PC-9 (cell line): ENCODE data around the gene CEBPA. TPM values are rescaled to one million over a fixed set of nuclear protein-coding genes. Genes with fewer than 3 reads are reported as not detected.

Experiments used
- BruUV-seq: library from RNA; stranded (reverse); fragments of 400-500 nt; replicated peaks from 2 replicates; lab custom pipeline; 2021; lab: Mats Ljungman, UMichigan
- CTCF ChIA-PET: fragments of 300-600 bp; sonication (Branson Sonifier 250); formaldehyde crosslinking; loops from one replicate; lab custom pipeline; 2022; ENCODE audit warnings: antibody characterized with exemption; lab: Charles Lee
- POLR2A ChIA-PET: fragments of 300-600 bp; sonication (Branson Sonifier 250); formaldehyde crosslinking; loops from one replicate; lab custom pipeline; 2022; ENCODE audit warnings: antibody characterized with exemption; ENCODE audit not compliant: unreplicated experiment; lab: Charles Lee
- DNase-seq, 2 experiments: peaks; one replicate each; pipeline versions ENCODE4 v3.0.0 to v3.0.0-alpha.2; 2015 to 2022; ENCODE audit warnings: mixed read lengths in 1 of 2
- H2AFZ ChIP-seq: fragments of 200-600 bp; sonication (generic); 2 replicates; pipeline ENCODE4 v1.8.1; 2017; ENCODE audit warnings: antibody characterized with exemption
- H3F3A ChIP-seq: fragments of 200-600 bp; sonication (generic); 2 replicates; pipeline ENCODE4 v1.8.1; 2017; ENCODE audit warnings: antibody characterized with exemption, mild to moderate bottlenecking, low read depth; ENCODE audit not compliant: insufficient read depth
- H3K27ac ChIP-seq: fragments of 200-600 bp; sonication (generic); 2 replicates; pipeline ENCODE4 v1.6.1; 2016; ENCODE audit warnings: mixed run types
- H3K27me3 ChIP-seq: fragments of 200-600 bp; sonication (generic); 2 replicates; pipeline ENCODE4 v1.6.1; 2016; ENCODE audit warnings: low read depth, mixed run types; ENCODE audit not compliant: insufficient read depth
- H3K36me3 ChIP-seq: fragments of 200-600 bp; sonication (generic); 2 replicates; pipeline ENCODE4 v1.6.1; 2016; ENCODE audit warnings: low read depth, mixed run types
- H3K4me1 ChIP-seq: fragments of 200-600 bp; sonication (generic); replicated peaks from 2 replicates; pipeline ENCODE4 v1.6.1; 2016; ENCODE audit warnings: mixed run types; ENCODE audit not compliant: insufficient read depth
- H3K4me2 ChIP-seq: fragments of 200-600 bp; sonication (generic); 2 replicates; pipeline ENCODE4 v1.6.1; 2017; ENCODE audit warnings: mixed run types
- H3K4me3 ChIP-seq: fragments of 200-600 bp; sonication (generic); 2 replicates; pipeline ENCODE4 v1.6.1; 2016; ENCODE audit warnings: mixed run types
- H3K79me2 ChIP-seq: fragments of 200-600 bp; sonication (generic); 2 replicates; pipeline ENCODE4 v1.6.1; 2017; ENCODE audit warnings: low read depth, mixed run types
- H3K9me2 ChIP-seq: fragments of 200-600 bp; sonication (generic); 2 replicates; pipeline ENCODE4 v1.8.1; 2017; ENCODE audit warnings: mild to moderate bottlenecking; ENCODE audit not compliant: insufficient read depth
- H3K9me3 ChIP-seq: fragments of 200-600 bp; sonication (generic); 2 replicates; pipeline ENCODE4 v1.8.1; 2016; ENCODE audit warnings: low read depth; ENCODE audit not compliant: insufficient read depth
- H4K20me1 ChIP-seq: fragments of 200-600 bp; sonication (generic); 2 replicates; pipeline ENCODE4 v1.8.1; 2017; ENCODE audit not compliant: insufficient read depth
- EZH2 ChIP-seq: fragments of 200-600 bp; sonication (generic); IDR thresholded peaks from 2 replicates; pipeline ENCODE4 v1.8.0; 2017; ENCODE audit warnings: antibody characterized with exemption, low read depth
- intact Hi-C: fragments of 100-400 bp; cut with micrococcal nuclease; formaldehyde crosslinking; loops from one replicate; pipeline ENCODE4 v1.10.0; 2022; ENCODE audit not compliant: unreplicated experiment
- total RNA-seq: library from RNA; stranded (reverse); gene quantifications from 2 replicates; pipeline ENCODE4 v1.2.3, GENCODE V29; 2021
- TF ChIP-seq, protein P1 (sequence below): fragments of 200-600 bp; sonication (generic); conservative IDR thresholded peaks from 2 replicates; pipeline ENCODE4 v1.6.1; 2017; ENCODE audit warnings: mixed run types, antibody characterized with exemption, mild to moderate bottlenecking, moderate library complexity

The CEBPA gene
- total RNA-seq, 1 experiment from 2014 or later = 8.9 TPM

DNA sequence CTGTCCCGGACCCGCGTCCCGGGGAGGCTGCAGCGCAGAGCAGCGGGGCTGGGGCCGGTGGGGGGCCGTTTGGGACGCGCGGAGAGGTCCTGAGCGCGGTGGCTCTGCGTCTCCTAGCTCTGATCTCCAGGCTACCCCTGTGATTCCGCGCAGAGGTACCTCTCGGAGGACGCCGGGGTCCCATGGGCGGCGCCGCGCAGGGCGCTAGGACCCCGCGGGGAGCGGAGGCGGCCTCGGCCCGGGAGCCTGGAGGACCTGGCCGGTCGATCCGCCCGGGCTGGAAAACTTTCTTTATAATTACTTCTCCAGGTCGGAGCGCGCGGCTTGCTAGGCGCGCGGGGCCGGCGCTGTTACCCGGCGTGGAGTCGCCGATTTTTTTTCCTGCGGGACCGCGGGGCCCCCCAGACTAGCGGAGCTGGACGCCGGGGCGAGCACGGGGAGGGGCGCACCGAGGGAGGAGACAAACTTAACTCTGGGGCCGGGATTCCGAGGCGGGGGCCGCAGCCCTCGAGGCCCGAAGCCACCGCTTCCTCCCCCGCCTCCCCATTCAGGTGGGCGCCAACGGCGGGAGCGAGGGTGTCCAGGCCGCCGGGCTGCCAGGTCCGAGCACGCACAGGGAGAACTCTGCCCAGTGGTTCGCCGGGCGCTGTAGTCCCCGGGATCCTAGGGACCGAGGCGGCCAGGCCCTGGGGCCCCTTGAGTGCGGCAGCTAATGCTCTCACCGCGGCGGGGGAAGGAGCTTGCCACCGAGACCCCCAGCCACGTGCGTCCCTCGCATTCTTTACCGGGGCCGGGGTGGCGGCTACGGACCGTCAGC is 848 bp upstream of the CEBPA start:
- H4K20me1 ChIP-seq = no peaks in the 10 kb centered on the region
- no peak for TF ChIP-seq EZH2
- TF ChIP-seq, protein P1, sequence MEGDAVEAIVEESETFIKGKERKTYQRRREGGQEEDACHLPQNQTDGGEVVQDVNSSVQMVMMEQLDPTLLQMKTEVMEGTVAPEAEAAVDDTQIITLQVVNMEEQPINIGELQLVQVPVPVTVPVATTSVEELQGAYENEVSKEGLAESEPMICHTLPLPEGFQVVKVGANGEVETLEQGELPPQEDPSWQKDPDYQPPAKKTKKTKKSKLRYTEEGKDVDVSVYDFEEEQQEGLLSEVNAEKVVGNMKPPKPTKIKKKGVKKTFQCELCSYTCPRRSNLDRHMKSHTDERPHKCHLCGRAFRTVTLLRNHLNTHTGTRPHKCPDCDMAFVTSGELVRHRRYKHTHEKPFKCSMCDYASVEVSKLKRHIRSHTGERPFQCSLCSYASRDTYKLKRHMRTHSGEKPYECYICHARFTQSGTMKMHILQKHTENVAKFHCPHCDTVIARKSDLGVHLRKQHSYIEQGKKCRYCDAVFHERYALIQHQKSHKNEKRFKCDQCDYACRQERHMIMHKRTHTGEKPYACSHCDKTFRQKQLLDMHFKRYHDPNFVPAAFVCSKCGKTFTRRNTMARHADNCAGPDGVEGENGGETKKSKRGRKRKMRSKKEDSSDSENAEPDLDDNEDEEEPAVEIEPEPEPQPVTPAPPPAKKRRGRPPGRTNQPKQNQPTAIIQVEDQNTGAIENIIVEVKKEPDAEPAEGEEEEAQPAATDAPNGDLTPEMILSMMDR = no peak
- H3K9me3 ChIP-seq = no peaks in the 10 kb centered on the region
- H2AFZ ChIP-seq = peak overlapping the region; percentile 96
- H3F3A ChIP-seq = no peaks in the 10 kb centered on the region
- POLR2A ChIA-PET = interaction anchor here (0.5 to 1.2 kb wide), 3 partner anchors 8 to 127 kb away, joined by 3 to 6 read pairs (median 3); no protein-coding TSS in a partner anchor
- peak in 1 of 2 experiments; percentile 68 for DNase-seq
- H3K4me2 ChIP-seq = peak overlapping the region; percentile 90
- no peaks in the 10 kb centered on the region for H3K27me3 ChIP-seq
- H3K9me2 ChIP-seq = no peaks in the 10 kb centered on the region
- H3K27ac ChIP-seq = no peak overlapping the region
- CTCF ChIA-PET = interaction anchor here (0.6 to 0.9 kb wide), 3 partner anchors 103 to 217 kb away, joined by 3 to 4 read pairs (median 3); no protein-coding TSS in a partner anchor
- 0 out of 2 replicates have a peak, but pooled peaks cover 6% of the 10 kb centered on the region for H3K79me2 ChIP-seq
- peaks cover 32% of the 10 kb centered on the region for H3K4me1 ChIP-seq
- H3K36me3 ChIP-seq = no peaks in the 10 kb centered on the region
- BruUV-seq = no TSS peak
- peak overlapping the region; percentile 91 for H3K4me3 ChIP-seq
- intact Hi-C loops = loop anchor here (2.0 to 10.0 kb wide), 3 partner anchors 60 to 128 kb away; no protein-coding TSS in a partner anchor

DNA sequence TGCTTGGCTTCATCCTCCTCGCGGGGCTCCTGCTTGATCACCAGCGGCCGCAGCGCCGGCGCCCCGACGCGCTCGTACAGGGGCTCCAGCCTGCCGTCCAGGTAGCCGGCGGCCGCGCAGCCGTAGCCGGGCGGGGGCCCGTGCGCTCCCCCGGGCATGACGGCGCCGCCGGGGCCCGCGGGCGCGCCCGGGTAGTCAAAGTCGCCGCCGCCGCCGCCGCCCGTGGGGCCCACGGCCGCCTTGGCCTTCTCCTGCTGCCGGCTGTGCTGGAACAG is 497 bp downstream of the CEBPA start:
- H3K9me2 ChIP-seq = no peaks in the 10 kb centered on the region
- H3K9me3 ChIP-seq = no peaks in the 10 kb centered on the region
- no peak for DNase-seq
- H2AFZ ChIP-seq = peak overlapping the region; percentile 69; the same call in 1 of the 2 replicates
- ChIA-PET POLR2A (interaction anchor here (1.2 kb wide), 1 partner anchor 125 kb away, joined by 6 read pairs; no protein-coding TSS in a partner anchor), CTCF (no interaction called here)
- 0 out of 2 replicates have a peak, but pooled peaks cover 6% of the 10 kb centered on the region for H3K79me2 ChIP-seq
- H3K4me3 ChIP-seq = peak overlapping the region; percentile 82
- TF ChIP-seq, protein P1 = no peak
- no peak for TF ChIP-seq EZH2
- no peak overlapping the region for H3K27ac ChIP-seq
- no peaks in the 10 kb centered on the region for H3F3A ChIP-seq
- peak overlapping the region; percentile 82 for H3K4me2 ChIP-seq
- intact Hi-C loops = loop anchor here (2.0 to 10.0 kb wide), 3 partner anchors 59 to 127 kb away; no protein-coding TSS in a partner anchor
- no TSS peak for BruUV-seq
- H3K4me1 ChIP-seq = peaks cover 35% of the 10 kb centered on the region
- no peaks in the 10 kb centered on the region for H3K27me3 ChIP-seq
- no peaks in the 10 kb centered on the region for H4K20me1 ChIP-seq
- no peaks in the 10 kb centered on the region for H3K36me3 ChIP-seq

DNA sequence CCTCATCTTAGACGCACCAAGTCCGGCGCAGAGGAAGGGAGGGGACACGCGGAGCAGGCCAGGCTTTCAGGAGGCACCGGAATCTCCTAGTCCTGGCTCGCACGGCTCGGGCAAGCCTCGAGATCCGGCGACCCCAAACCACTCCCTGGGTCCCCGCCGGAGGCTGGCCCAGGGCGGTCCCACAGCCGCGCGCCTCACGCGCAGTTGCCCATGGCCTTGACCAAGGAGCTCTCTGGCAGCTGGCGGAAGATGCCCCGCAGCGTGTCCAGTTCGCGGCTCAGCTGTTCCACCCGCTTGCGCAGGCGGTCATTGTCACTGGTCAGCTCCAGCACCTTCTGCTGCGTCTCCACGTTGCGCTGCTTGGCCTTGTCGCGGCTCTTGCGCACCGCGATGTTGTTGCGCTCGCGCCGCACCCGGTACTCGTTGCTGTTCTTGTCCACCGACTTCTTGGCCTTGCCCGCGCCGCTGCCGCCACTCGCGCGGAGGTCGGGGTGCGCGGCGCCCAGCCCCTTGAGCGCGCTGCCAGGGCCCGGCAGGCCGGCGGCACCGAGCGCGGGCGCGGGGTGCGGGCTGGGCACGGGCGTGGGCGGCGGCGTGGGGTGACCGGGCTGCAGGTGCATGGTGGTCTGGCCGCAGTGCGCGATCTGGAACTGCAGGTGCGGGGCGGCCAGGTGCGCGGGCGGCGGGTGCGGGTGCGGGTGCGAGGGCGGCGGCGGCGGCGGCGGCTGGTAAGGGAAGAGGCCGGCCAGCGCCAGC is 1.0 kb downstream of the CEBPA start:
- no peaks in the 10 kb centered on the region for H4K20me1 ChIP-seq
- POLR2A ChIA-PET = no interaction called here
- TF ChIP-seq EZH2 = no peak
- CTCF ChIA-PET = no interaction called here
- BruUV-seq = no TSS peak
- no peak overlapping the region for H2AFZ ChIP-seq
- peaks cover 35% of the 10 kb centered on the region for H3K4me1 ChIP-seq
- no peak overlapping the region for H3K27ac ChIP-seq
- no peaks in the 10 kb centered on the region for H3K9me2 ChIP-seq
- H3K4me3 ChIP-seq = no peak overlapping the region; the same call in 1 of the 2 replicates
- DNase-seq = no peak
- H3K36me3 ChIP-seq = no peaks in the 10 kb centered on the region
- peak overlapping the region; percentile 48 for H3K4me2 ChIP-seq
- intact Hi-C loops = loop anchor here (10.0 kb wide), 1 partner anchor 127 kb away; no protein-coding TSS in a partner anchor
- H3K9me3 ChIP-seq = no peaks in the 10 kb centered on the region
- 0 out of 2 replicates have a peak, but pooled peaks cover 6% of the 10 kb centered on the region for H3K79me2 ChIP-seq
- no peaks in the 10 kb centered on the region for H3F3A ChIP-seq
- no peaks in the 10 kb centered on the region for H3K27me3 ChIP-seq
